Measurements from ENCODE around the gene GDAP1L1. TPM values are rescaled to one million over a fixed set of nuclear protein-coding genes. Genes with fewer than 3 reads are reported as not detected.

The GDAP1L1 gene
- total RNA-seq, 1 experiment from 2014 or later, result not detected

- Histone ChIP-seq H3K36me3 (ENCODE audit: low read depth) (no peaks in the 10 kb centered on the region), H3K4me2 (no peak overlapping the region), H3K4me1 (replicated peaks; ENCODE audit: insufficient read depth) (no peaks in the 10 kb centered on the region), H4K20me1 (ENCODE audit: insufficient read depth) (no peaks in the 10 kb centered on the region; the same call in 1 of the 2 replicates), H3K4me3 (no peak overlapping the region), H3K9me2 (ENCODE audit: insufficient read depth) (no peaks in the 10 kb centered on the region), H3F3A (ENCODE audit: insufficient read depth, low read depth) (no peaks in the 10 kb centered on the region), H2AFZ (no peak overlapping the region), H3K79me2 (ENCODE audit: low read depth) (no peaks in the 10 kb centered on the region), H3K27me3 (ENCODE audit: insufficient read depth, low read depth) (peaks cover 20% of the 10 kb centered on the region), H3K9me3 (ENCODE audit: insufficient read depth, low read depth) (no peaks in the 10 kb centered on the region), H3K27ac (no peak overlapping the region)
- DNase-seq, result no peak
- intact Hi-C loops (cut with micrococcal nuclease; ENCODE audit: unreplicated experiment), result no loop called here
- no peak for TF ChIP-seq CTCF (conservative IDR thresholded peaks at IDR 0.05)
- no peak for TF ChIP-seq EZH2 (IDR thresholded peaks at IDR 0.05; ENCODE audit: low read depth)
- BruUV-seq (replicated peaks), result no TSS peak
- POLR2A ChIA-PET (ENCODE audit: unreplicated experiment), result no interaction called here
- CTCF ChIA-PET, result no interaction called here
Measured at GRCh38 chr20:44279228-44279627, 32.1 kb downstream of the GDAP1L1 start.

GRCh38 chr20:44280387-44280786 lies 33.3 kb downstream of the GDAP1L1 start:
- POLR2A ChIA-PET (ENCODE audit: unreplicated experiment), result no interaction called here

GRCh38 chr20:44282192-44282591 lies 35.1 kb downstream of the GDAP1L1 start:
- ChIA-PET POLR2A (ENCODE audit: unreplicated experiment) (no interaction called here), CTCF (no interaction called here)
- intact Hi-C loops (cut with micrococcal nuclease; ENCODE audit: unreplicated experiment), result no loop called here
- no peaks in the 10 kb centered on the region for H3K9me3 ChIP-seq (ENCODE audit: insufficient read depth, low read depth)
- H3K36me3 ChIP-seq (ENCODE audit: low read depth), result no peaks in the 10 kb centered on the region
- H3K27ac ChIP-seq, result no peak overlapping the region
- TF ChIP-seq EZH2 (IDR thresholded peaks at IDR 0.05; ENCODE audit: low read depth) (no peak), CTCF (conservative IDR thresholded peaks at IDR 0.05) (no peak)
- H3K4me3 ChIP-seq, result no peak overlapping the region
- H3F3A ChIP-seq (ENCODE audit: insufficient read depth, low read depth), result no peaks in the 10 kb centered on the region
- H3K27me3 ChIP-seq (ENCODE audit: insufficient read depth, low read depth), result 0 out of 2 replicates have a peak, but pooled peaks cover 2% of the 10 kb centered on the region
- no peak for DNase-seq
- H3K79me2 ChIP-seq (ENCODE audit: low read depth), result no peaks in the 10 kb centered on the region
- no peak overlapping the region for H2AFZ ChIP-seq
- no peaks in the 10 kb centered on the region for H3K4me1 ChIP-seq (replicated peaks; ENCODE audit: insufficient read depth)
- no TSS peak for BruUV-seq (replicated peaks)
- H3K4me2 ChIP-seq, result no peak overlapping the region
- no peaks in the 10 kb centered on the region; the same call in 1 of the 2 replicates for H4K20me1 ChIP-seq (ENCODE audit: insufficient read depth)
- H3K9me2 ChIP-seq (ENCODE audit: insufficient read depth), result no peaks in the 10 kb centered on the region

More at GRCh38 chr20:44280387-44280786, 33.3 kb downstream of the GDAP1L1 start:
- Histone ChIP-seq H4K20me1 (ENCODE audit: insufficient read depth) (no peaks in the 10 kb centered on the region; the same call in 1 of the 2 replicates), H3K36me3 (ENCODE audit: low read depth) (no peaks in the 10 kb centered on the region), H3K79me2 (ENCODE audit: low read depth) (no peaks in the 10 kb centered on the region), H3K9me3 (ENCODE audit: insufficient read depth, low read depth) (no peaks in the 10 kb centered on the region), H2AFZ (no peak overlapping the region), H3F3A (ENCODE audit: insufficient read depth, low read depth) (no peaks in the 10 kb centered on the region), H3K9me2 (ENCODE audit: insufficient read depth) (no peaks in the 10 kb centered on the region), H3K27ac (no peak overlapping the region), H3K27me3 (ENCODE audit: insufficient read depth, low read depth) (peaks cover 9% of the 10 kb centered on the region; the same call in 1 of the 2 replicates), H3K4me1 (replicated peaks; ENCODE audit: insufficient read depth) (no peaks in the 10 kb centered on the region), H3K4me2 (no peak overlapping the region), H3K4me3 (no peak overlapping the region)
- intact Hi-C loops (cut with micrococcal nuclease; ENCODE audit: unreplicated experiment), result no loop called here
- CTCF ChIA-PET, result no interaction called here
- no peak for TF ChIP-seq CTCF (conservative IDR thresholded peaks at IDR 0.05)
- no peak for TF ChIP-seq EZH2 (IDR thresholded peaks at IDR 0.05; ENCODE audit: low read depth)
- no TSS peak for BruUV-seq (replicated peaks)
- no peak for DNase-seq
